HFF-Myc (cell line): Measurements from ENCODE around the gene ABCD4.

ENCODE experiments used
- DNase-seq: peaks from one replicate; pipeline ENCODE4 v3.0.0-alpha.2; 2011; ENCODE audit warnings: low read depth; ENCODE audit errors: extremely low read depth
- H3K4me3 ChIP-seq: replicated peaks from 2 replicates; pipeline ENCODE4 v1.5.1; 2011; ENCODE audit warnings: low read depth, mild to moderate bottlenecking, control low read depth, low read length
- CTCF ChIP-seq: IDR thresholded peaks from 2 replicates; pipeline ENCODE4 v1.5.1; 2012; ENCODE audit warnings: mild to moderate bottlenecking, low read depth, low read length, control low read depth; ENCODE audit errors: missing control alignments

Gene ABCD4

GRCh38 chr14:74302152-74302628, 544 bp downstream of the ABCD4 start:
- no peak for DNase-seq
- peak; percentile 48 for TF ChIP-seq CTCF
- peak overlapping the region; percentile 89 for H3K4me3 ChIP-seq

DNA sequence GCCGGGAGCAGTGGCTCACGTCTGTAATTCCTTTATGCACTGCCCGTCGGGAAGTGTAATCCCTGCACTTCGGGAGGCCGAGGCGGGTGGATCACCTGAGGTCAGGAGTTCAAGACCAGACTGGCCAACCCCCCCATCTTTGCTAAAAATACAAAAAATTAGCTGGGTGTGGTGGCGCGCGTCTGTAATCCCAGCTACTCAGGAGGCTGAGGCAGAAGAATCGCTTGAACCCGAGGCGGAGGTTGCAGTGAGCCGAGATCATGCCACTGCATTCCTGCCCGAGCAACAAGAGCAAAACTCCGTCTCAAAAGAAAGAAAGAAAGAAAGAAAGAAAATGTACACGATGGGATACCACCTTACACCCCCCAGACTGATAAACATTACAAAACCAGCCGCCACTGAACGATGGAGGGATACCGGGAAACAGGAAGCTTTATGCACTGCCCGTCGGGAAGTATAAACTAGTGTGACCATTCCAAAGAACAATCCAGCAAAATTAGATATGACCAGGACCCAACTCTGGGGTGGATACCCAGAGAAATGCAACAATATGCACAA, 1.1 kb downstream of the ABCD4 start:
- no peak for DNase-seq
- no peak for TF ChIP-seq CTCF
- peak overlapping the region; percentile 89 for H3K4me3 ChIP-seq

DNA sequence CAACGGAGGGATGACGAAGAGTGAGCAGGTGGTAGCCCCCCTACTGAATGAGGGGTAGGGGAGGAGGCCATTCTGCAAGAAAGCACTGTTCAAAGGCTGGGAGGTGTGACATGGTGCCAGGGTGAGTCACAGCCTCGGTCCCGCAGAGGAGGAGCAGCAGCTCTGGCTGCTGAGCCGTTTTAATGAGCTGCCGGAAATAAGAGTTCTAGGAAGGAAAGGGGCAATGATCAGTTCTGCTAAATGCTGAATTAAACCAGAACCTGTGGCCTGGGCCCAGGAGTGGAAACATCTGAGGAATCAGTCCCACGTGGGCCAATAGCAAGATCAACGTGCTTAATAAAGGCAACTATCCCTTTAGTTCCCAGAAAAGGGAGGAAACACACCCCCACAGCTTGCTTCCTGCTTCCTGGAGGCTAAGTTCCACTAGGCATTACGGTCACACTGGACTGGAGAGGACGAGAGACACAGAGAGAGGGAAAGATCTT, 3.6 kb downstream of the ABCD4 start:
- H3K4me3 ChIP-seq: no peak overlapping the region
- DNase-seq: no peak
- TF ChIP-seq CTCF: no peak

DNA sequence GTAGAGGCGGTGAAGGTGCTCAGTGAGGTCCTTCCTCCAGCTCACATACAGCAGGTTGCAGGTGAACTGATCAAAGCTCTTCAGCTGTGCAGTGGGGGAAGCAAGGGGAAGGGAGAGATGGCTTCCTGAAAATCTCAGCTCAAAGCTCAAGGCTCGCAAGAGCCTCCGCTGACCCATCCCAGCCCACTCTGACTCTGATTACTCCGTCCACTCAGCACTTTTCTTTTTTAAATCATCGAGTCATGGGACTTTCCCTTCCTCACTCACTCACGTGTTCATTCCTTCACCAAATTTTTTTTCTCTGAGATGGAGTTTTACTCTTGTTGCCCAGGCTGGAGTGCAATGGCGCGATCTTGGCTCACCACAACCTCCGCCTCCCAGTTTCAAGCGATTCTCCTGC, 4.7 kb downstream of the ABCD4 start:
- TF ChIP-seq CTCF: no peak
- DNase-seq: no peak
- no peak overlapping the region for H3K4me3 ChIP-seq

DNA sequence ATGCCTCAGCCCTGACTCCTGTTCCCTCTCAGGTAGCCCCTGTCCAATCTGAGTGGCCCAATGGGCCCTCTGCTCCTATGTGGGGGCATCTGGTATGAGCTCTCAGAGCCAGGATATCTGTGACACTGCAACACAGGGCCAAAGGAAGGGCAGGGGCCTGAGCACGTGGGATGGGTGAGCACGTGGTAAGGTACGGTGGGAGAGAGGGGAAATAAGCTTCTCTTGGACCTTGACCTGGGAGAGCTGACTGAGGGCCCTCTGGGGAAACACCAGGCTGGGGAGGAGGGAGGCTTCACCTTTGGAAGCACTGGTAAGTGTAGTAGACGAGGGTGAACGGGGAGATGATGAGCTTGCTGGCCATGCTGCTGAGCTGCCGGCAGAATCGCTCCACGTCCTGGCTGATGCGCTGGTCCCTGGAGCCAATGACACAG, 6.7 kb downstream of the ABCD4 start:
- DNase-seq: no peak
- no peak for TF ChIP-seq CTCF
- no peak overlapping the region for H3K4me3 ChIP-seq

GRCh38 chr14:74293606-74294005, 9.1 kb downstream of the ABCD4 start:
- no peak for DNase-seq
- TF ChIP-seq CTCF: no peak
- no peak overlapping the region for H3K4me3 ChIP-seq

DNA sequence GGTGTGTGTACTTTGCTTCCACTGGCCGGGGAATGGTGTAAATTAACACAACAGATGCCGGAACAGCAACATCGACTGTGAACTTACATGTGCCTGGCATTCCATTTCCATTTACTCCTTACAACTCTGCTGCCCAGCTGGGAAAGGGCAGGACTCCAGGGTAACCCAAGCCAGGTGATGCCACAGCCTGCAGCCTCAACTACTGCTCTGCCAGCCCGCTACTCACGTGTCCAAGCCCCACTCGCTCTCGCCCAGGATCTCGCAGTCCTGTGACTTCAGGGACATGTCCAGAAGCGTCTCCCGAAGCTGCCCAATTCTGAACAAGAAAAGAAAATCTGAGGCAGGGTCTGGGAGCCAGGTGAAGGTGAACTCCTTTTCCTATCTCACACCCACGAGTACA, 10.7 kb downstream of the ABCD4 start:
- no peak for TF ChIP-seq CTCF
- no peak for DNase-seq
- no peak overlapping the region for H3K4me3 ChIP-seq
